Endothelial cell of umbilical vein (primary cell): Measurements from ENCODE around the gene LENG8. TPM values are rescaled to one million over a fixed set of nuclear protein-coding genes. Genes with fewer than 3 reads are reported as not detected.

ENCODE experiments used
- BruUV-seq: library from RNA; stranded (reverse); fragments of 400-500 nt; replicated peaks from 2 replicates; lab custom pipeline; 2021; lab: Mats Ljungman, UMichigan
- CTCF ChIA-PET: fragments of 300-600, 350-600 bp; sonication (Branson Sonifier 250); formaldehyde crosslinking; loops from one replicate; lab custom pipeline; 2021; ENCODE audit warnings: antibody characterized with exemption, inconsistent platforms; lab: Charles Lee
- POLR2A ChIA-PET: fragments of 300-600, 350-600 bp; sonication (Branson Sonifier 250); formaldehyde crosslinking; loops from one replicate; lab custom pipeline; 2021; ENCODE audit warnings: antibody characterized with exemption, inconsistent platforms; lab: Charles Lee
- DNase-seq: peaks from one replicate; pipeline ENCODE4 v3.0.0-alpha.2; 2011; ENCODE audit warnings: low read depth, low spot score
- FAIRE-seq: peaks from 2 replicates; lab custom pipeline; 2011; peaks lifted over from hg19 to GRCh38; lab: Jason Lieb, UNC
- H2AFZ ChIP-seq: 2 replicates; pipeline ENCODE4 v1.6.0; 2012; ENCODE audit warnings: low read depth, low read length, control low read depth, inconsistent platforms
- H3K27ac ChIP-seq: 2 replicates; pipeline ENCODE4 v1.5.1; 2011; ENCODE audit warnings: low read depth, mild to moderate bottlenecking, control low read depth, low read length, moderate library complexity; ENCODE audit not compliant: insufficient read depth
- H3K27me3 ChIP-seq, 2 experiments: 2 replicates each; pipeline versions ENCODE4 v1.6.0 to v1.6.1; 2011; ENCODE audit warnings: low read length in 2 of 2, mixed read lengths in 1 of 2; ENCODE audit not compliant: control insufficient read depth in 2 of 2, insufficient read depth in 2 of 2
- H3K36me3 ChIP-seq, 2 experiments: 2 replicates in 1 of 2; 3 replicates in 1 of 2; pipeline ENCODE4 v1.5.1; 2011; ENCODE audit warnings: low read length in 2 of 2, mild to moderate bottlenecking in 1 of 2, moderate library complexity in 1 of 2; ENCODE audit not compliant: control insufficient read depth in 2 of 2, insufficient read depth in 2 of 2; ENCODE audit errors: extremely low read depth in 1 of 2
- H3K4me1 ChIP-seq: 3 replicates; pipeline ENCODE4 v1.5.1; 2011; ENCODE audit warnings: mild to moderate bottlenecking, low read length; ENCODE audit not compliant: control insufficient read depth, insufficient read depth; ENCODE audit errors: extremely low read depth
- H3K4me2 ChIP-seq: 2 replicates; pipeline ENCODE4 v1.6.1; 2011; ENCODE audit warnings: low read length, control low read depth, mixed read lengths; ENCODE audit not compliant: insufficient read depth
- H3K4me3 ChIP-seq, 3 experiments: fragments of 200-600 bp in 1 of 3; sonication (generic), shearing (Covaris generic) in 1 of 3; replicated peaks in 1 of 3; 2 replicates each; pipeline ENCODE4 v1.5.1; 2011 to 2016; ENCODE audit warnings: control low read depth in 3 of 3, low read length in 3 of 3, mild to moderate bottlenecking in 2 of 3, inconsistent platforms in 1 of 3, low read depth in 1 of 3, moderate library complexity in 1 of 3; ENCODE audit not compliant: insufficient read depth in 1 of 3
- H3K79me2 ChIP-seq: 2 replicates; pipeline ENCODE4 v1.6.0; 2012; ENCODE audit warnings: low read length, inconsistent platforms; ENCODE audit not compliant: control insufficient read depth, insufficient read depth
- H3K9ac ChIP-seq: replicated peaks from 2 replicates; pipeline ENCODE3; 2011; ENCODE audit warnings: low read length, control low read depth; ENCODE audit not compliant: insufficient read depth; ENCODE audit errors: extremely low read depth
- H3K9me1 ChIP-seq: replicated peaks from 3 replicates; pipeline ENCODE4 v1.6.0; 2011; ENCODE audit warnings: mild to moderate bottlenecking, low read length; ENCODE audit not compliant: control insufficient read depth, insufficient read depth; ENCODE audit errors: extremely low read depth
- H3K9me3 ChIP-seq: replicated peaks from 2 replicates; pipeline ENCODE4 v1.5.1; 2012; ENCODE audit warnings: low read length, inconsistent platforms; ENCODE audit not compliant: control insufficient read depth, insufficient read depth
- H4K20me1 ChIP-seq: replicated peaks from 2 replicates; pipeline ENCODE3; 2011; ENCODE audit warnings: mild to moderate bottlenecking, low read length; ENCODE audit not compliant: control insufficient read depth, insufficient read depth; ENCODE audit errors: extremely low read depth
- CTCF ChIP-seq, 2 donors: IDR thresholded peaks; 1 replicate in 1 of 2; 2 replicates in 1 of 2; pipeline ENCODE4 v1.5.1; 2011; ENCODE audit warnings: low read length in 2 of 2, mild to moderate bottlenecking in 2 of 2, moderate library complexity in 2 of 2, control low read depth in 1 of 2, inconsistent platforms in 1 of 2, low read depth in 1 of 2; ENCODE audit not compliant: insufficient read depth in 1 of 2; ENCODE audit errors: extremely low read depth in 1 of 2
- EZH2 ChIP-seq: IDR thresholded peaks from 2 replicates; pipeline ENCODE4 v1.6.1; 2012; ENCODE audit warnings: borderline replicate concordance, low read depth, mild to moderate bottlenecking, moderate library complexity, low read length, inconsistent platforms; ENCODE audit not compliant: severe bottlenecking
- FOS ChIP-seq: IDR thresholded peaks from 2 replicates; pipeline ENCODE4 v1.6.1; 2011; ENCODE audit warnings: mild to moderate bottlenecking, low read length, moderate library complexity, borderline replicate concordance; ENCODE audit not compliant: insufficient read depth
- GATA2 ChIP-seq: IDR thresholded peaks from 2 replicates; pipeline ENCODE4 v1.7.0; 2011; ENCODE audit warnings: low read depth, mild to moderate bottlenecking, moderate library complexity, mixed read lengths, low read length; ENCODE audit not compliant: insufficient read length, insufficient read depth
- JUN ChIP-seq: IDR thresholded peaks from 2 replicates; pipeline ENCODE4 v1.6.1; 2011; ENCODE audit warnings: borderline replicate concordance, low read depth; ENCODE audit not compliant: insufficient read length, insufficient read depth
- MAX ChIP-seq: IDR thresholded peaks from 2 replicates; pipeline ENCODE4 v1.6.1; 2011; ENCODE audit not compliant: insufficient read depth, insufficient read length
- MYC ChIP-seq: IDR thresholded peaks from one replicate; pipeline ENCODE4 v1.6.1; 2011; ENCODE audit warnings: mild to moderate bottlenecking, low read depth, low read length
- POLR2A ChIP-seq: IDR thresholded peaks from 2 replicates; pipeline ENCODE4 v1.6.1; 2012; ENCODE audit warnings: low read depth, mild to moderate bottlenecking, control low read depth, low read length
- POLR2AphosphoS5 ChIP-seq: IDR thresholded peaks from 2 replicates; pipeline ENCODE4 v1.6.1; 2012; ENCODE audit warnings: low read depth, mild to moderate bottlenecking, control low read depth, low read length, moderate library complexity; ENCODE audit not compliant: insufficient read depth
- dilution Hi-C: fragments of 300-500 bp; cut with MboI; formaldehyde crosslinking; loops from one replicate; pipeline ENCODE4 v1.15.0; 2019; ENCODE audit warnings: low sequenced_read_pairs; ENCODE audit not compliant: extremely low pct_ligation_motif_present
- intact Hi-C: fragments of 100-400 bp; cut with micrococcal nuclease; formaldehyde crosslinking; loops from one replicate; pipeline ENCODE4 v1.10.0; 2022
- polyA plus RNA-seq, 4 experiments: library from polyadenylated mRNA; depleted of rRNA in 3 of 4; stranded (reverse) in 3 of 4; unstranded in 1 of 4; fragments of >200 nt; gene quantifications; 2 replicates each; pipeline versions ENCODE4 v1.2.1 to v1.2.3, GENCODE V29; 2011 to 2012; ENCODE audit warnings: missing spikeins in 1 of 4
- total RNA-seq: library from RNA; stranded (reverse); gene quantifications from 2 replicates; pipeline ENCODE4 v1.2.3, GENCODE V29; 2021

LENG8 gene
- total and polyA plus RNA-seq, 2 donors (not counting 3 experiments of a cell fraction or from before 2014, with no cell fraction given), result 130 to 218 TPM

- FAIRE-seq, result no peak
- no peak within 1 kb of the TSS for H3K27ac ChIP-seq
- no TSS peak for BruUV-seq
- no peak within 1 kb of the TSS for H3K4me2 ChIP-seq
- DNase-seq, result no peak
- intact Hi-C loops, result no loop called here
- no peak within 1 kb of the TSS for H2AFZ ChIP-seq
- peaks cover 32 to 35% of the 10 kb centered on the region in 2 experiments for H3K27me3 ChIP-seq
- H4K20me1 ChIP-seq, result no peaks in the 10 kb centered on the region
- no peaks in the 10 kb centered on the region for H3K36me3 ChIP-seq
- no peak within 1 kb of the TSS for H3K9ac ChIP-seq
- no peaks in the 10 kb centered on the region for H3K9me3 ChIP-seq
- no peak within 1 kb of the TSS for H3K4me3 ChIP-seq
- H3K4me1 ChIP-seq, result no peaks in the 10 kb centered on the region
- POLR2A ChIA-PET, result no interaction called here
- TF ChIP-seq MYC (no peak), EZH2 (no peak), FOS (no peak), POLR2A (no peak), POLR2AphosphoS5 (no peak), MAX (no peak), JUN (no peak), GATA2 (no peak), CTCF (IDR thresholded peaks at IDR 0.05; ENCODE audit: extremely low read depth in 1 of 2, insufficient read depth in 1 of 2, low read depth in 1 of 2, low read length in 2 of 2) (peak; percentile 10 to 25)
- dilution Hi-C loops, result no loop called here
- H3K79me2 ChIP-seq, result no peaks in the 10 kb centered on the region
- CTCF ChIA-PET, result no interaction called here
- no peaks in the 10 kb centered on the region for H3K9me1 ChIP-seq
These were observed 33.6 kb upstream of the LENG8 start, which contains the start of gene TTYH1 for GRCh38 chr19:54415208-54415900. Gene TTYH1, plus strand, starts transcription at chr19:54415464. Its CDS starts 89 bp downstream, at chr19:54415553.
